Erythroblast (primary cell): ENCODE data around the gene CNN1.
"Not testable (repeated sequence)": the region's sequence is repeated elsewhere in the genome, so short reads cannot be mapped to it uniquely, and the experiment has no call there.

Experiments
- GATA1 ChIP-seq: IDR thresholded peaks from 2 replicates; pipeline ENCODE4 v1.6.1; 2011; ENCODE audit warnings: low read depth, mild to moderate bottlenecking, control low read depth, low read length, moderate library complexity
- POLR2A ChIP-seq: IDR thresholded peaks from 2 replicates; pipeline ENCODE4 v1.6.1; 2011; ENCODE audit warnings: mild to moderate bottlenecking, low read length

DNA sequence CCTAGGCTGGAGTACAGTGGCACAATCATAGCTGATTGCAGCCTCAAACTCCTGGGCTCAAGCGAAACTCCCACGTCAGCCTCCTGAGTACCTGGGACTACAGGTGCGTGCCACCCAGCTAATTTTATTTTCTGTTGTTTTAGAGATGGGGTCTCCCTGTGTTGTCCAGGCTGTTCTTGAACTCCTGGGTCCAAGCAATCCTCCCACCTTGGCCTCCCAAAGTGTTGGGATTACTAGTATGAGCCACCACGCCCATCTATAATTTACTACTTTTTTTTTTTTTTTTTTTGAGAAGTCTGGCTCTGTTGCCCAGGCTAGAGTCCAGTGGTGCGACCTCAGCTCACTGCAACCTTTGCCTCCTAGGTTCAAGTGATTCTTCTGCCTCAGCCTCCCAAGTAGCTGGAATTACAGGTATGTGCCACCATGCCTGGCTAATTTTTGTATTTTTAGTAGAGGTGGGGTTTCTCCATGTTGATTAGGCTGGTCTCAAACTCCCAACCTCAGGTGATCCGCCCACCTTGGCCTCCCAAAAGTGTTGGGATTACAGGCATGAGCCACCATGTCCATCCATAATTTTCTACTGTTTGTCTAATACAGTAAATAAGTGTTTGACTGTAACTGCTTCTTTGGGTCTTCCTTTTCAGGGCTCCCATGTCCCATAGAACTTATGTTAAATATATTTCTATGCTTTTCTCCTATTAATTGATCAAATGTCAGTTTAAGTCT is 25.6 kb downstream of the CNN1 start:
- not testable (repeated sequence) for TF ChIP-seq POLR2A, GATA1
